HG03469 (cell line): ENCODE measurements around the gene HOXC5.

Experiments used
- ATAC-seq: cut with Tn5 transposase; IDR thresholded peaks from one replicate; pipeline ENCODE4 v1.9.1; 2021; ENCODE audit warnings: mild to moderate bottlenecking, moderate library complexity, moderate number of reproducible peaks; ENCODE audit not compliant: unreplicated experiment

HOXC5 gene

GRCh38 chr12:54045401-54045800, 12.6 kb downstream of the HOXC5 start:
- no peak for ATAC-seq

GRCh38 chr12:54045868-54046521, 13.1 kb downstream of the HOXC5 start:
- ATAC-seq: no peak

GRCh38 chr12:54046809-54047159, 13.9 kb downstream of the HOXC5 start:
- ATAC-seq: no peak

GRCh38 chr12:54047160-54047963, 14.5 kb downstream of the HOXC5 start:
- ATAC-seq: no peak

GRCh38 chr12:54047964-54048303, 15.1 kb downstream of the HOXC5 start:
- ATAC-seq: no peak

DNA sequence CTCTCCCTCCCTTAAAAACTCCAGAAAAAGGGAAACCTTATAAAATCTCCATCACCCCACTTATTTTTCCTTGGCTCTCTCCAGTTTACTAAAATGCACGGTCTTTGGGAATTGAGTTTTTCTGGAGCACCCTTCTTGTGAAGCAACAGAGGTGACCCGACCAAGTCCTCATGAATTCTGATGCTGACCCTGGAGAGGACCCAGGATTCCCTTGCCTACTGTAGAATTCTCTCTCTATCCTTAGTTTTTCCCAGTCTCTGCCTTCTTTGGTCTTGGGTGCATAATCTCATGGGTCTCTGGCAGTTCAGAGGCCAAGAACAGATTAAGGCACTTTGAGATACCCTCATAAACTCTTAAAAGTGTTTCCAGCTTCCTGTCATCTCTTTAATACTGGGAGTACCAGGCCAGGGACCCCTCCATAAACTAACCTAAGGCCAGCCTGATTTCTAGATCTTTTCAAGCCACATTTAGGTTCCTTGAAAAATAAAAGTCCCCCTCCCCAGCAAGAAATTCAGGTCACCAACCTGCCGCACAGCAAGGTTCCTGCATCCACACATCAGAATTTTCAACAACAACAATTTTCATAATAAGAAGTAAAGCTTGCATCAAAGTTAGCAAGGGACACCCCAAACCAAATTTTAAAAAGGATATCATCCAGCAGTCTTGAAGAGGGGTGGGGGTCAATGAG, 15.7 kb downstream of the HOXC5 start:
- no peak for ATAC-seq

- no peak for ATAC-seq
Observed at GRCh38 chr12:54049108-54049507, 16.3 kb downstream of the HOXC5 start.

- no peak for ATAC-seq
Observed at GRCh38 chr12:54050482-54050810, 17.6 kb downstream of the HOXC5 start.

DNA sequence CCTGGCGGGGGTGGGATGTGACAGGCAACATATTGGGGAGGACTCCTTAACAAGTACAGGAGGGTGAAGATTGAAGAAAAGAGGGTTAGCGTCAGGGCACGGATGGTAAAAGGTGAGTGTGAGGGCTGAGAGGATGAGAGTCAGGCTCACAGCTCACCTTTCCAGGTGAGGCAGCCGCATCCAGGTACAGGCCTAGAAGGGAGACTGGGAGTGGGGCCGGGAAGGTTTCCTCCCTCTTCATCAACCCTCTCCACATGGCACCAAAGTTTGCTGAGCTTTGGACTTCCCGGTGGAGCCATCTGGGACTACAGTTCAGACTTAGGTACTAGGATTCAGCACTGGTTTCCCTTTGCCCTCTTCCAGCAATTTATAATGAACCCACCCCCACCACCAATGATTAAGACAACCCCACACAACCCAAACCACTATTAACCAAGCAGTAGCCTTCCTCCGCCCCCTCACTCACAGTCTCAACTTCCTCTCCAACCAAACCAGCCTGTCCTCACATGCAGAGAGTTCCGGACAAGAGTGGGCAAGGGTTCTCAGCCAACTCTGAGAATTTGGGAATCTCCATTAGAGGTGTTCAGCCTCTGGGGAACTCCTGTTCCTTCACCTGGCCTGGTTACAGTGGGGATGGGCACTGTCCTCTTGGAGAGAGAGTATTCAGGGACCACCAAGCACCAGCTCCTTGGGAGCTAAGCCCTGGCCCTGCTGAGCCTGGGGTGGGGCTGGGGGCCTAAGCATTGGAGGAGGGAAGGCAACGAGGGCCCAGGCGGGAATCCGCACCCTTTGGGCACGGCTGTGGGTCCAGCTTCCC, 18.4 kb downstream of the HOXC5 start:
- ATAC-seq: no peak

DNA sequence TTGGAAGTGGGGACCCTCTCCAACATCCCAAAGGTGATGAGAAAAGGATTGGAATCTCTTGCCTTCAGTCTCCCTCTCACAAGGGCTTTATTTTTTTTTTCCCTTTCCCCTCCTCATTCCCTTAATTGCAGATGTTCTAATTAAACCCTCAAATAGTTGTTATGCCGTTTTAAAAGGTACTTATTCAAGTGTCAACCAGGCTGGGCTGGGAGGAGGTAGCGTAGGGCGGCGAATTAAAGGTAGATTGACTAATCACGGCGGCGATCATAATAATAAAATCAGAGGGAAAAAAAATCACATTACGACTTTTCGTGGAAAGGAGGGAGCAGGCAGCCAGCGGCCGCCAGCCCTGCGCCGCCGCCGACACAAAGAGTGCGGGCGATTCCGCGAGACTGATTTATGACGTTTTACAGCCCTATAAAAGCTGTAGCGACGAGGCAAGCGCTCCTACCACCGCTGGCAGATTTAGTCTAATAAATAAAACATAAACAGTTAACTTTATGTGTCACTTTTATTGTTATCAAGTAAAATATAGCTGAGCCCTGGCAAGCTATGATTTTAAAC, 19.1 kb downstream of the HOXC5 start:
- ATAC-seq: no peak

DNA sequence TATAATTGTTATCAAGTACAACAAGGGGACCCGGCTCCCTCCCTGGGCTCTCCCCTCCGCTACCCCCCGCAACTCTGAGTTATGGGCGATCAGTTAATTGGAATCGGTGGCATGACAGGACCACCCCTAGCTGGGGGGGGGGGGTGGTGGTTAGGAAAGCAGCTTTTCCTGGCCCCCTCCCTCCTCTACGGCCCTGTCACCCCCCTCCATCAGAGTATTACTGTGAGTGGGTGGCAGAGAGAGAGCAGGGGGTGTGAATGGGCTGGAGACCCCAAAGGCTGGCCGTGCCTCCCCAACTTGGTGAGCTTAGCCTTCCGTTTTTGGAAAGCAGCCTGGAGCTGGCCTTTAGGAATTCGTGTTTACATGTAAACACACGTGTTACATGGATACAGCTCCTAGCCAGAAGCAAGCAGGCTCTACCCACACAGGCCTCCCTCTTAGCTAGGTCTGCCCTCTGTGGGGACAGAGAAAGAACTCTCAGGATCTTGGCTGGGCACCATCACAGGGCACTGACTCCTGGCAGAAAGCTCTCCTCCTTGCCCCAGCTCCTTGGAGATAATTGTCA, 19.7 kb downstream of the HOXC5 start:
- no peak for ATAC-seq

DNA sequence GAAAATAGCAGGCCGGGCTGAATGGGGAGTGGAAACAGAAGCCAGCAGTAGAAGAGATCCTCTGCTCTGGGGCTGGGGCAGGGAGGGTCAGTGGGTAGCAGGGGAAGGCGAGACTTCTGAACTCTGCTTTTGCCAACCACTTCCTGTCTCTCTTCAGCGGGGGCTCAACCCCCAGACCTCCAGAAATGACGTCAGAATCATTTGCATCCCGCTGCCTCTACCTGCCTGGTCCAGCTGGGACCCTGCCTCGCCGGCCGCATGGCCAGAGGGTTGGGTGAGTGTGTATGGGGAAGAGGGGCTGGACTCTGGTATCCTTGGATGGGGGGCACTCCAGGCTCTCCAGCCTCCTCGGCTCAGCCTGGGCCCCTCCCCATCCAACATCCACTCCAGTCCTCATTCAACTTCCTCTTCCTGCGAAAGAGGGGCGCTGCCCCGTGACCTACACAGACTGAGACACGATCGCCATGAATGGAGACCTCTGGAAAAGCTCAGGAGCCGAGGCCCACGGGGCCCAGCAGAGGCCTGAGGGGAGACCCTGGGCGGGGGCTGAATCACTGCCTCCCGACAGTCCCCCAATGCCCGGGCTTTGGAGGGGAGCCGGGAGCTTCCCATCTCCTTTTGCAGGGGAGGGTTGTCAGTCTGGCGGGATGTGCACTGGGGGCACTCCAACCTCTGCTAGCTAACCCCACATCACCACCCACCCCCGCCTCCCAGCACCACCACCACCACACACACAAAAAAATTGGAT, 20.3 kb downstream of the HOXC5 start:
- ATAC-seq: no peak

DNA sequence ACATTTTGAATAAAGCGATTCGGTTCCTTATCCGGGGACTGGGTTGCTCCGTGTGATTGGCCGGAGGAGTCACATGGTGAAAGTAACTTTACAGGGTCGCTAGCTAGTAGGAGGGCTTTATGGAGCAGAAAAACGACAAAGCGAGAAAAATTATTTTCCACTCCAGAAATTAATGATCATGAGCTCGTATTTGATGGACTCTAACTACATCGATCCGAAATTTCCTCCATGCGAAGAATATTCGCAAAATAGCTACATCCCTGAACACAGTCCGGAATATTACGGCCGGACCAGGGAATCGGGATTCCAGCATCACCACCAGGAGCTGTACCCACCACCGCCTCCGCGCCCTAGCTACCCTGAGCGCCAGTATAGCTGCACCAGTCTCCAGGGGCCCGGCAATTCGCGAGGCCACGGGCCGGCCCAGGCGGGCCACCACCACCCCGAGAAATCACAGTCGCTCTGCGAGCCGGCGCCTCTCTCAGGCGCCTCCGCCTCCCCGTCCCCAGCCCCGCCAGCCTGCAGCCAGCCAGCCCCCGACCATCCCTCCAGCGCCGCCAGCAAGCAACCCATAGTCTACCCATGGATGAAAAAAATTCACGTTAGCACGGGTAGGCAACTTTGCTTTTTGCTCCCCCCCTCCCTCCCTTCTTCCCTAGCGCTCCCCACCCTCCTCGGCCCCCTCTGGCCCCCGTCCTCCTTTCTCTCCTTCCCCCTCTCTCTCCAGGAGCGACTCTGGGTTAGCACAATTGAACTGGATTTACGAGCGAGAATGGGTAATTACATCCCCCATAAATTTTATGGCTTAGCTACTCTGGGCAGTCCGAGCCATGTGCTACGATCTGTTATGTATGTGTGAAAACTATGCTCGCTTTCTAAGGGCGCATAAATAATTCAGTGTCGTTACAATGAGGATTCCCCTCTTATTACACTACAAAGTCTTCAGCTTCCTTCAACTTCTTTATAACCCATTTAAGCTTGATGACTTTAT, 21.2 kb downstream of the HOXC5 start, which contains the start of gene HOXC4:
Gene HOXC4, plus strand, starts transcription at position 85 of the 991 bp plus-strand sequence. Its CDS starts 88 bp downstream, at position 173.
- no peak for ATAC-seq

GRCh38 chr12:54054742-54055194, 21.9 kb downstream of the HOXC5 start:
- ATAC-seq: no peak

DNA sequence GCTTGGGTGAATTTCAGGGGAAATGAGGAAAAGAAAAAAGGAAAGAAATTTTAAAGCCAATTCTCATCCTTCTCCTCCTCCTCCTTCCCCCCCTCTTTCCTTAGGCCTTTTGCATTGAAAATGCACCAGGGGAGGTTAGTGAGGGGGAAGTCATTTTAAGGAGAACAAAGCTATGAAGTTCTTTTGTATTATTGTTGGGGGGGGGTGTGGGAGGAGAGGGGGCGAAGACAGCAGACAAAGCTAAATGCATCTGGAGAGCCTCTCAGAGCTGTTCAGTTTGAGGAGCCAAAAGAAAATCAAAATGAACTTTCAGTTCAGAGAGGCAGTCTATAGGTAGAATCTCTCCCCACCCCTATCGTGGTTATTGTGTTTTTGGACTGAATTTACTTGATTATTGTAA, 22.7 kb downstream of the HOXC5 start:
- no peak for ATAC-seq

DNA sequence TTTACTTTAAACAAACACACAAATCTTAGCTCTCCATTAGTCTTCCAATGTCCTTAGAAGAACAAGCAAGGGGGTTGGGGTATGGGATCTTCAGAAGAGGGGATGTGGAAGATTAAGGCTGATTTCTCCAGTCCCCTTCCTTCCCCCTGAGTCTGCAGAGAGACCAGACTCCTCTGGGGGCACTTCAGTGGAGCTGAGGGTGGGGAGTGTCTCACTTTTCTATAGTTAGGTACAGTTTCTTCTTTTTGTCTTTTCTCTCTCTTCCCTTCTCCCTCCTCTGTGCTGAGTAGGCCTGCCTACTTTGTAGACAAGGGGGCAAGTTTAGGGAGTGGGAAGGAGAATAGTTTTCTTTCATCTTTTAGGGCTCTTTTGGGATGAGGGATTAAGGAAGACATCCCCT, 23.3 kb downstream of the HOXC5 start:
- no peak for ATAC-seq

DNA sequence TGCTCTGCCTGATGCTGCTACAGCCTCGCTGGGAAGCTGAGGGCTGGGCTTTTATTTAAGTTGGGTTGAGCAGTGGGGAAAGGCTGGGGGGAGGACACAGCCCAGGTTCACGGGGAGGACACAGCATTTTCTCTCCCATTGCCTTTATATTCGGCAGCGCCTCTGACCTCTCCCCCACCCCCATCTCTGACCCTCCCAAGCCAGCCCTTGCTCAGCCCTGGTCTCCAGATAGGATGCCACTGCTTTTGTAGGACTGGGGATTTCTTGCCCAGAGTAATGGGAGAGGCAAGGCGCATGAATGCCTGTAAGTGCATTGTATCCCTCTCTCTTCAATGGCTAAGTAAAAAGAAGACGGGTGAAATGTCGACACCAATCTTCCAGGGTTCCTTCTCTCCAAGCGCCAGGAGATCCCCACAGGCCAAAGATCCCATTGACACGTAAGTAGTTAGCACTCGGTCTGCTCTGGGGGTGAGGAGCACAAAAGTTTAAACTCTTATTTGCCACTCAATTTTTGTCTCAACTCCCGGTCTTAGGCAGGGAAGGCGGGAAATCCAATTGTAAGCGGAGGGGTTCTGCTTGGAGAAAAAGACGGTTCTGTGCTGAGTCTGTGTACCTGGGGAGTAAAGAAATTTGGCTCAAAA, 25.4 kb downstream of the HOXC5 start:
- no peak for ATAC-seq

GRCh38 chr12:54059668-54060067, 26.8 kb downstream of the HOXC5 start:
- ATAC-seq: no peak
